GM08714 (cell line): ENCODE results near the gene HIVEP3.

Experiments used
- H3K4me3 ChIP-seq: fragments of 200-500 bp; sonication (Bioruptor generic); 2 replicates; pipeline ENCODE4 v1.5.1; 2014; ENCODE audit warnings: mild to moderate bottlenecking, low read length, inconsistent platforms
- ZNF274 ChIP-seq: IDR thresholded peaks from 2 replicates; pipeline ENCODE4 v1.6.1; 2012; ENCODE audit warnings: mild to moderate bottlenecking, low read depth, low read length

HIVEP3 gene

DNA sequence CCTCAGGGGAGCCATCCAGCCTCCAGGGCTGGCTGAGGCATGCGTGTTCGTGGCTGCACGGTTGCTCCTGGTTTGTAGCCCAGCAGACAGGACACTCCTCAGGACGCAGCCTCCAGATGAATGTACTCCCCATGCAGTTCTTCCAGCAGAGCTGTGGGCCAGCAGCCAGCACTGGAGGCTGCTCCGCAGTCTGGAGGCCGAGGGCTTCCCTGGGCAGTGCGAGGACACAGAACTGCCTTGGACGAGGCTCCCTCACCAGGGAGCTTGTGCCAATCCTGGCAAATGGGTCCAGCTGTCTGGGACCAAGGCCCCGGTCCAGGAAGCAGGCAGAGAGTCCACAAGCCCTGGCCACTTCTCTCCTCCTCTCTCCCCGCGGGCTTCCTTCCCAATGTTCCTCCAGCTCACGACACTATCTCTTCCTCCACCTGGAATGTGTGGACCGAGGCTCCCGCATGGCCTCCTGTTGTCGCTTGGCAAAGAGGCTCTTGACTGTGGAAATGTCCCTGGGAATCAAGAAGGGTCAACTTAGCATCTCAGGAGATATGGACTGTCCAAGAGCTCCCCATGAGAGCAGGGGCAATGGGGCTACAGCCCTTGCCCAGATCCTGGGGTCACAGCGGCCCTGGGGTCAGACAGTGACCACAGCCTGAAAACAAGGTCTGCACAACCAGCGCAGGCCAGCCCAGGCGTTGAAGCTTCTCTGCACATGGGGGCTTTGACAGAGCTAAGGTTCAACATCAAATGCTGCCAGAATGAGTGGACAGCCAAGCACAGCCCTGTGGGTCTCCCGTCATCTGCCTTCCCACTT, 439.5 kb downstream of the HIVEP3 start:
- H3K4me3 ChIP-seq: no peak overlapping the region
- no peak for TF ChIP-seq ZNF274

DNA sequence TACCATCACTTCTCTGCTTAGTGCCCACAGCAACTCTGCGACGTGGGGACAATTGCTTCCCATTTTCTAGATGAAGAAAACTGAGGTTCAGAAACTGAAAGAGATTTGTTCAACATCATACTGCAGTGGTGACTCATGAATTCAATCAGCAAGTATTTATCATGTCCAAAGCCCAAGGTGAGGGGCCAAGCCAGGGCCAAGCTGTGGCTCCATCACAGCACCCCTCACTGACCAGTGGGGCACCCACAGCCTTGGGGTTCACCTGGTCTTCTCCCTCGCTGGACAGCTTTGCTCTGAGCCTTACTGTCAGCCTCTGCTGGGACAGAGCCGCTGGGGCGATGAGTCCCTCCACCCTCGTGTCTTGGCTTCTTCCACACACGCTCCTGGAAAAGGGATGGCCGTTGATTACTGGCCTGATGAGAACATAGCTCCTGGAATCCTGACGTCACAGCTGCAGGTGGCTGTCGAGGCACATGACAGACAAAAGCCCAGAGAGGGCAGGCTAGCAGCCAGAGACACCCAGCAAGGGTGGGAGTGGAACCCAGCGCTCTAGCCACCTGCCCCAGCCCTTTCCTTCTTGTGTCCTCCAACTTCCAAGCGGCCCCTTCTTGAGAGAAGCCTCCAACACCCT, 440.5 kb downstream of the HIVEP3 start:
- TF ChIP-seq ZNF274: no peak

DNA sequence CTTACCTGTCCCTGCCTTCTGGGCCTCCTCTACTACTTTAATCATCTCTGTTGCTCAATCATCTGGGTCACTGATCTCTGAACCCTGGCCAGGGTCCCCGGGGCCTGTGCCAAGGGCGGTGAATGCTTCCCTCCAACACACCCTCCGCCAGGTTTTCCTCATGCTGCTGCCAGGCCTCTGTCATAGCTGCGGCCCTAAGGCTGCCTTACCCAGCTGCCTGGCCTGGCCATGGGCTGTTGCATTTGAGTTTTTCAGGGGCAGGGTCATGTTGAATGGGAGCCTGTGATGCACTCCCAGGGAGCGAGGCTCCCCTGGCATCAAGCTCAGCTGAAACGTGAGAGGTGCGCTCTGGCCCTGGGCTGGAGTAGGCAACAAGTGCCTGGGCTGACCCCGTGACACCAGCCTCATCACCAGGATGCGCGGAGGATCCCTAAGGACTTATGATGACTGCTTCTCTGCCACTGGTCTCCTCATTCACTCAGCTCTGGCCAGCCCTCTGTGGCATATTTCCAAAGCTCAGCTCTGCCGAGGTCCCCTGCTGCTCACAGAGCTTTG, 441.8 kb downstream of the HIVEP3 start:
- no peak for TF ChIP-seq ZNF274
- no peak overlapping the region for H3K4me3 ChIP-seq

More for the DNA sequence above, 440.5 kb downstream of the HIVEP3 start:
- no peak overlapping the region for H3K4me3 ChIP-seq

DNA sequence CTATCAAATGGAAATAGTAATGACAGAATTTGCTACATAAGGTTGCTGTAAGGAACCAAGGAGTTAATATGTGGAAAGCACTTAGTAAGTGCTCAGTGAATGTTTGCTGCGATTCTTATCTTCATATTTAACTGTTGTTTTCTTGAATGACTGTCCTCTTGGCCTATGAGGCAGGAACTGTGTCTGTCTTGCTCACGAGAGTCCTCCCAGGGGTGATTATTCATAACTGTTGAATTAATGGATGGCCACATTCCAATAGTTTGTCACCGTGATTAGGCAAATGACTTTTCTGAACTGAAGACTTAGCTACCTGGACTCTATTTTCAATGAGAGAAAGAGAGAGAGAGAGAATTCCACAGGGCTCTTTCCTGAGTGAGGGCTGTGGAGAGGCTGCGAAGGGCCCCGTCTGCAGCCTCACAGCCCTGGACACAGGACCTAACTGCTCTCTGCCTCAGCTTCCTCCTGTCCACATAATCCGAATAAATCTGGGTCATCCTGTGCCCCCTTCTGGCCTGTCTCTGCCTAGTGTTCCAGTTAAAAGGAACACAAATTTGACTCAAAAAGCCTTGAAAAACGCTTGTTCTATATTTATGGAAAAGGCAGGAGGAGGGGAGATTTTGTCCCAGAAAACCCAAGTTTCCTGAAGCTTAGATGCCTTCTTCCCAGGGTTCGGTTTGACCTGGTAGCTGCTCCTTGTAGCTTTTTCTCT, 442.7 kb downstream of the HIVEP3 start:
- H3K4me3 ChIP-seq: no peak overlapping the region
- TF ChIP-seq ZNF274: no peak

DNA sequence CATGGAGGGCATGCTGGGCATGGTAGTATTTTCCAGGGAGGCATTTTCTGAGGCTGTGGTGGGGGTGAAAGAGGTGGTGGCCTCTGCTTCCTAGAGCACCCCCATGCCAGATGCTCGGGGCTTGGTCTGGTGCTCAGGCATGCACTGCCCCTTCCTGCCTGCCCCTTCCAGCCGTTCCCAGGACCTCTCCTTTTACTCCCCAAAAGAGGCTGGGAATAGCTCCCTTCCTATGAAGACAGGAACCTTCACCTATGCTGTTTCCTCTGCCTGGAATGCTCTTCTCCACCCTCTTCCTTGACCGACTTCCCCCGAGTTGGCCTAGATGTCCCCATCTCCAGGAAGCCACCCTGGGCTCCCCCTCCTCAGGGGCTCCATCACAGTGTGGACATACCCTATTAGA, 443.4 kb downstream of the HIVEP3 start:
- no peak for TF ChIP-seq ZNF274
- H3K4me3 ChIP-seq: no peak overlapping the region

DNA sequence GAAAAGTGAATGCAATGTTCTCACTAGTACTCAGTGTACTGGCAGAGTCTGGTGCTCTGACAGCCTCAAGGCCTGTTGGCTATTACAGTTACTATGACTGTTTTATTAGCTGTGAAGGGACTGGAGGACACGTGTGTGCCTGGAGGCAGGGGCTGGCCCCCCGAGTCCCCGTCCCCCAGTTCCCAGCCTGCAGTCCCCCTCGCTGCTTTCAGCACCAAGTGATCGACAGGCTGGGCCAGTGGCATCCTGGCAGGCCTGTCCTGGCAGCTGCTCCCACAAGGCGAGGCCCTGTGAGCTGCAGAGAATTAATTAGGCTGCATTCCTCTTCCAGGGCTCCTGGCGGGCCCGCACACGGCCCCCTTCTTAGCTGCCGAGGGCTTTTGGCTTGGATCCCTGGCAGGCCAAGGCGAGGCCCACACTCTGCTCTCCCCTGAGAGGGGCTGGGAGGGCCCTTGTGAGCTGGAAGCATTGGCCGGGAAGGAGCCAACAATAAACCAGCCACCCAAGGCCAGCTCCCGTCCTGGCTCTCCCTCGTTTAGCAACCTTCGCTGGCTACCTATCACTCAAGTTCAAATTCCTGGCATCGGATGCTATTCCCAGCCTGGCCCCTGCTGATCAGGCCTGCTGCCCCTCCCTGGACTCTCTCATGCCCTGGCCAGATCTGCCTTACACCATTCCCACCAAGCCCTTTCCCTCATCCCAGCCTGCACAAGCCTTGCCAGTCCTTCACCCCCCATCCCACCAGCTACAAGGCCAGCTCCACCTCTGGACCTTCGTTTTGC, 444.0 kb downstream of the HIVEP3 start:
- no peak for TF ChIP-seq ZNF274

DNA sequence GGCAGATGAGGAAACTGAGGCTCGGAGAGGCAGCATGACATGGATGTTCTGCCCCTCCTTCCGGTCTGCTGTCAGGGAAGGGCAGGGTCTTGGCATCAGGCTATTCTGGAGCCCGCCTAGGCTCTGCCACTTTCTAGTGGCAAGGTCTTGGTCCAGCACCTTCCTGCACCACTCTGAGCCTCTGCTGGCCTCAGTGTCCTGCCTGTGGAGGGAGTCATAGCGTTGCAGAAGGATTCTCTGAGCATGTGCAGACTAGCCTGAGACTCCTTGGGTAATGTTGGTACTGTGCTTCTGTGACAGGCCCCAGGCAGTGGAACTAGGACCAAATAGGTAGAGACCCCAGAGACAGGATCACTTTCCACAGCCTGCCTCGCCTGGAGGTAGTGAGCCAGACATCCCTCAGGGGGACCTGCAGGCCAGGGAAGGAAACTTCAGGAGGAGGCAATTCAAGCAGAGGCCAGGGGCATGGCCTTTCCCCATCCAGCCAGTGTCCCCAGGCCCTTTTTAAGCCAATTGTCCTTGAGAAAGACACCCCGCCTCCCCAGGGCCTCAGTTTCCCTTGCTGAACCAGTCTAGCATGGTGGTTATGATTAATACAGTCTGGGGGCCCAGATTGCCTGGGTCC, 444.9 kb downstream of the HIVEP3 start:
- H3K4me3 ChIP-seq: no peak overlapping the region
- TF ChIP-seq ZNF274: no peak

More for the DNA sequence above, 444.0 kb downstream of the HIVEP3 start:
- no peak overlapping the region for H3K4me3 ChIP-seq

DNA sequence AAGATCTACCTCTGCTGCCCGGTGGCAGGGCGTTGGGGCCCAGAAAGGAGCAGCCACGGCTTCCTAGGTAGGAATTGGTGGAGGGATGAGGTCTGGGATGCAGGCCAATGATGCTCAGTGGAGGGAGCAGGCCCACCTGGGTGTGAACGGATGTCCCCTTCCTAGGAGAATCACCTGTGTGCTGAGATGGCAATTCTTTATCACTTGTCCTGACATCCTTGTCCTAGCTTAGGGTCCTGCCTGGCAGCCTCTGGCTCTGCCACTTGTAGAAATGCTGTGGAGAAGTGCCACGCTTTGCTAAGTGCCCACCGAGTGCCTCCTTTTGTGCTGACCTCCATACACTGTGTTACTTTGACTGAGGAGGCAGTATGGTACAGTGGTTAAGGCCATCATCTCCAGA, 447.1 kb downstream of the HIVEP3 start:
- no peak for TF ChIP-seq ZNF274
- no peak overlapping the region for H3K4me3 ChIP-seq

DNA sequence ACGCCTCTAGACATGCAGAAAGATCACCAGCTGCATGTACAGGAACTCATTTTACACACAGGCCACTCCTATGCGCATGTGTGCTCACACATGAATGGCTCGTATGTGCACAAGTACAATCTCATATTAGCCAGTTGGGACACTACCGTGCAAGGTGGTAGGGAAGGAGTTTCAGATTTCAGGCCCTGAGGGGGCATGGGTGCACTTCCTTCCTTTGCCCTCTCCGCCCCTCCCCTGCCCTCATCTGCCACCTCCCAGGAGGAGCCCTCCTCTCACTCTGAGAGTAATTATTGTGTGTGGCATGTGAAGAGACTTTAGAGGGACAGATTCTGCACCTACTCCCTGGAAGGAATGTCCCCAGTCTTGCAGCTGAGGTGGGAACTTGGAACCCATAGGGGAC, 449.0 kb downstream of the HIVEP3 start:
- no peak for TF ChIP-seq ZNF274
- H3K4me3 ChIP-seq: no peak overlapping the region

DNA sequence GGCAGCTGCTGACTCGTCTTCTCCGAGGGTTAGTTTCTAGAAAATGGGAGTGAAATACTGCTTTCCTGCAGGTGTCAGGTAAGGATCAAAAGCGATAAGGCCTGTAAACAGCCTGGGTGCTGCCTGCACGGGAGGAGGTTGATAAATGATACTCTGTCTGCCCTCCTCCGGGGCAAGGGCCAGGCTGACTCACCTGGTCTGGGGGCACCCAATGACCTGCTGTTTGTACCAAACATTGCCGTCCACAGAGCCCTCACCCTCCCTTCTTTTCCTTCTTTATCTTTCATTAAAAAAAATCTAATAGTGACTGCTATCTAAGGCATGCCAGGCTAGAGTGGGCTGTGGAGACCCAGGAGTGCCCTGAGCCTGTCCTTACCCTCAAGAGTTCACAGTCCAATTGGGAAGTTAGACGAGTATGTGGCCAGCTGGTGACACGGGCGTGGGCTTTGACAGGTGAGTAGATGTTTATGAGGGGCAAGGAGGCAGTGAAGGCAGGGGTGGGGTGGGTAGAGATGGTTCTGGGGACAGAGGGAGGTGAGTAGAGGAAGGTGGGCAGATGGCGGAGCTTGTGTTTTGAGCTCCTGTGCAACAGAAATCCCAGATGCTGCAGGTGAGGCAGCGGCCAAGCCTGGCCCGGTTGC, 450.5 kb downstream of the HIVEP3 start:
- no peak for TF ChIP-seq ZNF274
- H3K4me3 ChIP-seq: no peak overlapping the region

DNA sequence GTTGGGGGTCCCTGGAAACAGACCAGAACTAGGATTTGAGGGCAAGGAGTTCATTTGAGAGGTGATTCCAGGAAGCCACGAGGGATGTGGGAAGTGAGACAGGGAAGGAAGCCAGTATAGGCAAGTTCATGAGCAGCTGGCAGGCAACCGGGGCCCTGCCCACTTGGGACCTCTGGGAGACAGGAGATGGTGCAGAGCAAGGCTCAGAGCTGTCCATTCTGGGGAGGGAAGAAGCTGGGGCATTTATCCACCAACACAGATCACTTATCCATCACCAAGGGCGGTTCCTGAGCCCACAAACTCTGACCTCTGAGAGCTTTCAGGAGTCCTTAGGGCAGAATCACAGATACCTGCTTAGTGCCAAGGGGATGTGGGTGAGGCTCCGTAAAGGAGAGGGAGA, 451.0 kb downstream of the HIVEP3 start:
- no peak for TF ChIP-seq ZNF274
- H3K4me3 ChIP-seq: no peak overlapping the region

DNA sequence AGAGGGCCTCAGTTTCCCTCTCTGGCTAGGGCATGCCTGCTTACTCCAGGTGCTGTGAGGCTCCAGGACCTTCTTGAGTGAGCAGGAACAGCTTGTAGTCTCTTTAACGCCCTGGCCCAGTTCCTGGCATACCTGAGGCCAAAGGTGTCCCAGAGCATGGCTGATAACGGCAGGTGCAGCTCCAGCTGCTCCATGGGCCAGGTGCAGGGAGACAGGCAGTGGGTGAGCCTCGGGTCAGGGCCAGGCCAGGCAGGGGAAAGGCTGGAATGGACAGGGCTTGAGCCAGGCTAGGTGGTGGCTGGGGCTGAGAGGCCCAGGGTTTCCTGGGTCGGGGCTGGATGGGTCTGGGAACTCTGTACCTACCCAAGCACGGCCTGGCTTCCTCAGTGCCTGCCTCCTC, 452.6 kb downstream of the HIVEP3 start:
- TF ChIP-seq ZNF274: no peak
- no peak overlapping the region for H3K4me3 ChIP-seq

DNA sequence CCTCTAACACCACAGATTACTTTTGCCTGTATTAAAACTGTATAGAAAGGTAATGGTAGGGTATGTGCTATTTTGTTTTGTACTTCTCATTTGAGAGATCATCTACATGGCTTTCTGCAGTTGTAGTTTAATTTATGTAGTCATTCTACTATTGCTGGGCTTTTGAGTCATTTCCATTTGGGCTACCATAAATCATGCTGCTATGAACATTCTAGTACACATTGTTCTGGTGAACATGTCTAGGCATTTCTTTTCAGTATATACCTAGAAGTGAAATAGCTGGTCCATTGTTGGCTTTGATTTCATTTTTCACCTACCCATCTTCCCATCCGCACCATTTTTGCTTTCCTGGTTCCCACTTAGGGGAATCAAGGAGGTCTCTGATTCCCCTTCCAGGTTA, 453.0 kb downstream of the HIVEP3 start:
- no peak for TF ChIP-seq ZNF274
- no peak overlapping the region for H3K4me3 ChIP-seq
